Stimulated activated CD4-positive, alpha-beta T cell treated with anti-CD3 and anti-CD28 coated beads, Interleukin-2, amount 100 ng/mL, for 48 hours (primary cell): ENCODE results near the gene PITPNM3.
"Not testable (repeated sequence)": the region's sequence is repeated elsewhere in the genome, so short reads cannot be mapped to it uniquely, and the experiment has no call there.

Source experiments
- DNase-seq, 2 donors: peaks; one replicate each; pipeline ENCODE4 v3.0.0-alpha.2; 2020

The PITPNM3 gene

GRCh38 chr17:6497496-6498221 lies 58.7 kb downstream of the PITPNM3 start:
- no peak for DNase-seq

- no peak for DNase-seq
Measured at GRCh38 chr17:6496640-6497441, 59.5 kb downstream of the PITPNM3 start.

- no peak for DNase-seq
Measured at GRCh38 chr17:6496116-6496481, 60.3 kb downstream of the PITPNM3 start.

GRCh38 chr17:6495450-6496115 lies 60.8 kb downstream of the PITPNM3 start:
- no peak for DNase-seq

GRCh38 chr17:6494239-6494941 lies 62.0 kb downstream of the PITPNM3 start:
- DNase-seq, result no peak

GRCh38 chr17:6492892-6493674 lies 63.3 kb downstream of the PITPNM3 start:
- no peak for DNase-seq

GRCh38 chr17:6491071-6491700 lies 65.2 kb downstream of the PITPNM3 start:
- DNase-seq, result no peak

- no peak for DNase-seq
Measured at GRCh38 chr17:6489016-6489550, 67.3 kb downstream of the PITPNM3 start.

GRCh38 chr17:6488008-6488539 lies 68.3 kb downstream of the PITPNM3 start:
- DNase-seq, result no peak

- no peak for DNase-seq
Measured at GRCh38 chr17:6487251-6488007, 68.9 kb downstream of the PITPNM3 start.

GRCh38 chr17:6485646-6486412 lies 70.5 kb downstream of the PITPNM3 start:
- DNase-seq, result no peak

- DNase-seq, result no peak
Measured at GRCh38 chr17:6483507-6483906, 72.8 kb downstream of the PITPNM3 start.

- not testable (repeated sequence) for DNase-seq
Measured at GRCh38 chr17:6482796-6483195, 73.6 kb downstream of the PITPNM3 start.

- no peak for DNase-seq
Measured at GRCh38 chr17:6482105-6482455, 74.3 kb downstream of the PITPNM3 start.

GRCh38 chr17:6480303-6480675 lies 76.1 kb downstream of the PITPNM3 start:
- DNase-seq, result no peak

- no peak for DNase-seq
Measured at GRCh38 chr17:6479622-6480302, 76.6 kb downstream of the PITPNM3 start.

- DNase-seq, result no peak
Measured at GRCh38 chr17:6478486-6478885, 77.9 kb downstream of the PITPNM3 start.

- no peak for DNase-seq
Measured at GRCh38 chr17:6477831-6478383, 78.4 kb downstream of the PITPNM3 start.

GRCh38 chr17:6476810-6477179 lies 79.6 kb downstream of the PITPNM3 start:
- DNase-seq, result no peak
